Measurements from ENCODE around the gene CDH13.

- TF ChIP-seq CTCF (IDR thresholded peaks at IDR 0.05), result no peak
- no peak for TF ChIP-seq POLR2A (IDR thresholded peaks at IDR 0.05)
These were observed 297.5 kb downstream of the CDH13 start for GRCh38 chr16:82924075-82924854.

Data from thyroid gland (tissue), 4 donors.